Measurements from ENCODE around the gene UGT1A8.

The UGT1A8 gene

DNA sequence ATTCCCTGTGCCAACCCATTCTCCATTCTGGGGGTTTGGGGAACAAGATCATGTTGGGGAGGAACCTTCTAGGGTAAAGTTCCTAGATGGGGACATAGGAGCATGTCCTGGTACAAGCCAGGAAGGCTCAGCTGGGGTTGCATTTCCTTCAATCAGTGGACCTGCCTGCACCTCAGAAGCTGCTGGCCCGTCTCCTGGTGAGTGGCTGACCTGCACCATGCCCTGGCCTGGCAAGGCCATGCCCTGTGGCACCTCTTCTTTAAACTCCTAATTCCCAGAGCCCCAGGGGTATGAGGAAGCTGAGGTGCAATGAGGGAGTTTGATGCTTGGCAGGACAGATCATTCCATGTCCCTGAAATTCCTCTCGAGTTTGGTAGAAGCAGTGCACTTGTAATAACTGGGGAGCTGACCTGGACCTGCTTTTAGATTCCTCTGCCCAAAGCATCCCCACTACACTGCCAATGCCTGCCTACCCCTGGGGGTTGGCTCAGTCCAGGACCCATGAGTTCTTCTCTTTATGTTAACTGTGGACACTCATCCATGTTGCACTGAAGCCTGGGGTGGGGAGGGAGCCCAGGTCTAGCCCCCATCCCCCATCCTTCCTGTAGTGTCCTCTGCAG is 186.0 kb downstream of the UGT1A8 start:
- no peak for DNase-seq

- no peak for DNase-seq
These were observed 186.6 kb downstream of the UGT1A8 start for GRCh38 chr2:233803994-233804393.

DNA sequence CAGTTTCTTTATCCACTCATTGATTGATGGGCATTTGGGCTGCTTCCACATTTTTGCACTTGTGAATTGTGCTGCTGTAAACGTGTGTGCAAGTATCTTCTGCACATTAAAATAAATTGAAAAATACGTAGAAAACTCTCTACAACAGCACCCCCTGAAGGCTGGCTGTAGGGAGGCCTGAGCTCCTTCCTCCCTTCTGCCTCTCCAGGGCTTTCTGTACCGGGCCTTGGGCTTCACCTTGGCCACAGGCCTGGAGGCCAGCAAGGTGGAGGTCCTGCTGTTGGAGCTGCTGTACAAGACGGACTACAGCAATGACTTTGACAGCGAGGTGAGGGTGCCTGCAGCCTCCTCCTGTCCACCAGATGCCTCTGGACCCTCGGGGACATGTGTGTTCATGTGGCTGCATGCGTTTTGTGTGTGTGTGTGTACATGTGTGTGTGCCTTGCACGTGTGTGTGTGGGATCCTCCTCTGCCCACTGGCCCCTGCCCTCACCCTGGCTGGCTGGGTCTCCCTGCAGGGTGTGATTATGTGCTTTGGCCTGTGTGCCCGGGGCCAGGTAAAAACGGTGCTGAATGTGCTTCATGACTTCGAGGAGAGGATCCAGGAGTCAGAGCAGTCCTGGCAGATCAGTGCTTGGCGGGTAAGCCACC is 189.9 kb downstream of the UGT1A8 start:
- DNase-seq = peak in 1 of 2 donors; percentile 7

DNA sequence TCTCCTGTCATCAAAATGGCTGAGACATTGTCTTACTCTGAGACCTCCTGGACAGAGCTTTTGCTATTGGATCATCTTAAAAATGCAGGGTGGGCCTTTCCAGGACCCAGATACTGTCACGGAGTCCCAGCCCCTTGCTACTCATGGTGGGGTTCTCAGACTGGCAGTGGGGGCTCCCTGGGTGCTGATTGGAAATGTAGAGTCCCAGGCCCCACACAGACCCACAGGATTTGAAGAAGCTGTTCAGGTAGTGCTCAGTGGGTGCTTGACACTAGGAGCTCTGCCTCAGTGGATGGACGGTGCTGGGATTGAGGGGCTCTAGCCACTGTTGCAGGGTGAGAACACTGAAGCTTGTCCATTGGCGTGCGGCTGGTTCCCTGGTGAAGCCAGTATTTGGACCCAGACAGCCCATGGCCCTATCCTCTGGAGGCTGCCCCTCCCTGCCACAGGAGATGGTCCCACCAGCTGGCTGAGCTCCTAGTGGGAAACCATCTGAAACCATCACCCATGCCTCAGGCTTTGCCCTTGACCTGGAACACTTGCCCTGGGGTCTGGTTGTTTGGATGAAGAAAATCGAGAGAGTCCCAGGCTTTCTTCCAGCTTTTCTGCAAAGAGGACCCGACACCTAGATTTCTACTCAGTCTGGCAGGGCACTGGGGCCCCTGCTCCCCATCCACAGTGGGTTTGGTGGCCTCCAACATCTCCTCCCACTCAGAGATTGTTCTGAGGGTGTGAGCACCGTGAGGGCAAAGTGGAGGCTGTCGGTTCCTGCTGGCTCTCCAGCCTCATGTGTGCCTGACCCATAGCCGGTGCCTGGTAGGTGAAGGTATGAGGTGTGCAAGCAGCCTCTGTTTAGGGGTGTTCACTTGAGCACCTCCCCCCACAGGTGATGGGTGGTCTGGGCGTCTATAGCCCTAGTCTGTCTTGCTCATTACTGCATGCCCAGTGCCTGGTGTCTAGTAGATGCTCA is 190.8 kb downstream of the UGT1A8 start:
- DNase-seq = peak in 1 of 2 donors; percentile 4

DNA sequence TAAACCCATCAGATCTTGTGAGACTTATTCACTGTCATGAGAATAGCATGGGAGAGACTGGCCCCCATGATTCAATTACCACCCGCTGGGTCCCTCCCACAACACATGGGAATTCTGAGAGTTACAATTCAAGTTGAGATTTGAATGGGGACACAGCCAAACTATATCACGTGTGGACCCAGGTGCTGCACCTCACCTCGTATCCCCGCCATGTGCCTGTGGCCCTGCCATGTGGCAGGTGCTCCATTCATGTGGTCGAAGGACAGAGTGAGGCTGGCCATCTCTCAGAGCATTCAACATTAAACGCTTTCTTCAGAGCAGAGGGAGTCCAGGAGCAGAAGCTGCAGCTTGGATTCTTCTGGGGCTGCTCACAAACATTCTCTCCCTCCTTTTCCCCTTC is 193.0 kb downstream of the UGT1A8 start:
- DNase-seq = peak in 1 of 2 donors; percentile 7

GRCh38 chr2:233811087-233811486 is 193.7 kb downstream of the UGT1A8 start:
- DNase-seq = peak in 1 of 2 donors; percentile 7

GRCh38 chr2:233811732-233812131 is 194.3 kb downstream of the UGT1A8 start:
- peak in 1 of 2 donors; percentile 6 for DNase-seq

DNA sequence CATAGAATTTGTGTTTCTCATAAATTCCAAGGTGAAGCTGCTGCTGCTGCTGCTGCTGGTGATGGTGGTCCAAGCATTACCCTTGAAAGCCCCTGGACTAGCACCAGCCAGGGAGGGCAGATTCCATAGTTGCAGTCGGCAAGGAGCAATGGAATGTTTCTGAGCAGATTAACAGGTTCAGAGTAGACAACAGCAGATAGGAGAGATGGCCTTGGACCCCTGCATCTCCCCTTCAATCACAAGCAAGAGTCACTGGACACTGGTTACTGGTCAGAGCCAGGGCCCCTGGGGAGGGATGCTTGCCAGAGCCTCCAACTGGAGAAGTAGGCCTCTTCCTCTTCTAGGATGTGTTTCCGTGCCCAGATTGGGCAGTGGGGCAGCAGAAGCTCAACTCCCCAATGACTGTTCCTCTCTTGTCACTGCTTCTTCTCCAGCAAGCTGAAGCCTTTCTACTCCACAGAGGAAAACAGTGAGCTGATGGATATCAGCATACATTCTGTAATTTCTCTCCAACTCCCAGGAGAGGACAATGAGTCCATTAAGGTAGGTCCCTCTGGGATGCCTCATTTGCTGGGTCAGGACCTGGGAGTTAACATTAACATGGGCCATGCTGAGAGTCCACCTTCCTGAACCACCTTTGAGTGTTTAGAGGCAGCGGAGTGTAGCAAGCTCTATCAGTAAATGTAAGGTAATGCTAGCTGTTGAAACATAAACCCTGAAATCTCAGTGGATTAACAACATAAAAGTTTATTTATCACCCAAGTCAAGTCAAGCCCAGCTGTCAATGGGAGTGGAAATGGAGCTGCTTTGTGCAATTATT is 196.0 kb downstream of the UGT1A8 start:
- peak in 1 of 2 donors; percentile 7 for DNase-seq

GRCh38 chr2:233814056-233814835 is 196.8 kb downstream of the UGT1A8 start:
- peak; percentile 3 to 5 for DNase-seq

GRCh38 chr2:233815861-233816260 is 198.4 kb downstream of the UGT1A8 start:
- no peak for DNase-seq

- DNase-seq = no peak
These were observed 198.9 kb downstream of the UGT1A8 start for GRCh38 chr2:233816334-233816733.

- no peak for DNase-seq
These were observed 199.3 kb downstream of the UGT1A8 start for GRCh38 chr2:233816771-233817170.

GRCh38 chr2:233817361-233817911 is 200.0 kb downstream of the UGT1A8 start:
- DNase-seq = peak in 1 of 2 donors; percentile 10

GRCh38 chr2:233817995-233818638 is 200.7 kb downstream of the UGT1A8 start:
- DNase-seq = peak in 1 of 2 donors; percentile 10

GRCh38 chr2:233818639-233819621 is 201.5 kb downstream of the UGT1A8 start:
- DNase-seq = peak in 1 of 2 donors; percentile 5

GRCh38 chr2:233819884-233820773 is 202.7 kb downstream of the UGT1A8 start:
- DNase-seq = peak in 1 of 2 donors; percentile 5

- no peak for DNase-seq
These were observed 203.3 kb downstream of the UGT1A8 start for GRCh38 chr2:233820774-233821105.

- DNase-seq = no peak
These were observed 203.8 kb downstream of the UGT1A8 start for GRCh38 chr2:233821196-233821595.

DNA sequence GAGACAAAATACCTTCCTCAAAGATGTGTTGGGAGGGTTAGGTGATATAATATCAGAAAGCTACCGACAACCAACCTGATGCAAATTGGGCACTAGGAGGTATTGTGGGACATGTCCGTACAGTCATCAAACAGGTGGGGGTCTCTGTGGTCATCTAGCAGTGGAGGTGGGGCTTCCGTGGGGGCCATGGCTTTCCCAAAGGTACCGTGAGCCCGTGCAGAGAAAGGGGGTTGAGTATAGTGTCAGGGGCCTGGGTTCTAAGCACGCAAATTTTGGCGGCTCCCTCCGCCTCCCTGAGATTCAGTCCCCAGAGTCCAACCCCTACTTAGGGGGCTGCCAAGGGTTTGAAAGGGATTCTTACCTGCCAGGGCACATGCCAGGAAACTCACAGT is 204.3 kb downstream of the UGT1A8 start:
- DNase-seq = no peak
